Kidney glomerular epithelial cell (primary cell): ENCODE results near the gene LRRC14B.
"Not testable (repeated sequence)": the region's sequence is repeated elsewhere in the genome, so short reads cannot be mapped to it uniquely, and the experiment has no call there.

Experiments
- DNase-seq: peaks from one replicate; lab custom pipeline; 2025; lab: John Stamatoyannopoulos, UW

Gene LRRC14B

DNA sequence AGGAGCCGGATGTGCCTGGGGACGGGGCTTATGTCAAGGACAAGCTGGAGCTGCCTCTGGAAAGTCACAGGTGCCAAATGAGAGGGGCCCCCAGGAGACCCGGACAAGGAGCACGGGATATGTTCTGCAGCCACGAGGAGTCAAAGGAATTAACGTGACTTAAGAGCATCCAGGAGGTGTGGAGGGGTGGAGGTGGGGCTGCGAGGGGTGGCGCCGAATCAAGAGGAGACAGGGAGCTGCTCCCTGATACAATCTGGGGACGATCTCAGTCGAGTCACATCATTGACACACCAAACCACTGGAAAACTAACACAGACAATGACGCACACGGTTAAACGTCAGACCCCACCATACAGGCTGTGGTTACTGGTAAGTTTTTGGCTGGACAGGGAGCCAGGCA lies 16.3 kb downstream of the LRRC14B start:
- DNase-seq = no peak

DNA sequence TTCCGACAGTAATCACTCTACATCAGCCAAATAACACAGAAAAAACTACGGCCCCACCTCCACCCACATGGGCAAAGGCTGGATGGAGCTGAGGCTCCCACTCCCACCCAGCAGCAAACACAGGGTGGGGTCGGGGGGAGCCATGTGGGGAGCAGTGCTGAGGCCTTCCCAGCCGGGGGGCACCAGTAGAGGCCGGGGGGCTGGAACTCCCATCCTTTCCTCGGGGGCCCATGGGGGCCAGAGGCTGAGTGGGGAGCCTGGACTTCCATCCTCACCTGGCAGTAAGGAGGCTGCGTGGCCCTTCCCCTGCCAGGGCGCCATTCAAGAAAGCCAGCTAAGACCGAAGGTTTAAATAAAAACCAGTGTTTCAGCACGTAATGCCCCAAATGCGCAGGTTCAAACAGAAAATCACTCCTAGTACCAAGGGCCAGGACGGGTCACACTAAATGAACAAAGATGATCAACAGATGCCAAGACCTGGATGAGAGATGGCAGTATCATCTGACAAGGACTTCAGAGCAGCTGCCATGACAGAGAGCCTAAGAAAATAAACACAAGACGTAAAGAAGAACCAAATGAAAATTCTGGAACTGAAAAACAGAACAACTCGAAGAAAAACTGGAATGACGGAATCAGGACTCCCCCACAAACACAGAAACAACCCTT lies 17.3 kb downstream of the LRRC14B start:
- no peak for DNase-seq

DNA sequence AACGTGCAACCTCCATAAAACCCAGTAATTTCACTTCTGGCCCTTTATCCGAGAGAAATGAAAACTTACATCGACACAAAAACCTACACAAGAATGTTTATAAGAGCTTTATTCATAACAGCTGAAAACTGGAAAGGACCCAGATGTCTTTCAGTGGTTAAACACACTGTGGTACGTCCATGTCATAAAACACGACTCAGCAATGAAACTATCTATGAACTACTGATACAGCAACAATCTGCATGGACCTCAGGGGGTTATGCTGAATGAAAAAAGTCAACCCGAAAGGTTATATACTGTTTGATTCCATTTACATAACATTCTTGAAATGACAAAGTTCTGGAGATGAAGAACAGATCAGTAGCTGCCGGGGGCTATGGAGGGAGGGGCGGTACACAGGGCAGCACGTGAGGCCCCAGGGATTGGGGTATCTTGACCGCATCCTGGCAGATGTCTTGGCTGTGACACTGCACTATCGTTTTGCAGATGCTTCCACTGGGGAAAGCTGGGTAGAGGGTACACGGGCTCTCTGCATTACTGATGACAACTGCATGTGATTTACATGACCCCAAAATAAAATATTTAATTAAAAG lies 22.6 kb downstream of the LRRC14B start:
- DNase-seq = no peak

GRCh38 chr5:215256-215655 lies 24.0 kb downstream of the LRRC14B start:
- DNase-seq = peak; percentile 35

DNA sequence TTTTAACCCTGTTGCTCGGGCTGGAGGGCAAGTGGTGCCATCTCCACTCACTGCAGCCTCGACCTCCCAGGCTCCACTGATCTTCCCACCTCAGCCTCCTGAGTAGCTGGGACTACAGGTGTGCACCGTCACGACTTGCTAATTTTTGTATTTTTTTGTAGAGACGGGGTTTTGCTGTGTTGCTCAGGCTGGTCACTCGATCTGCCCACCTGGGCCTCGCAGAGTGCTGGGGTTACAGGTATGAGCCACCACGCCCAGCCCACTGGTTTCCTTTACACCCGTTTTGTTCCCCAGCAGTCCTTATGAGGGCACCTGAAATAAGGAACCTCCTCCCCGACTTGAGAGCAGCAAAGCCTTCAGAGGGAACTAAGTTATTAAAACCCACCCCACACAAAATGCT lies 24.8 kb downstream of the LRRC14B start:
- DNase-seq = not testable (repeated sequence)

- peak; percentile 85 for DNase-seq
Observed at GRCh38 chr5:217494-218456, 26.5 kb downstream of the LRRC14B start, which contains the start of the genes CCDC127 and SDHA. TSS of gene CCDC127 (minus strand) at chr5:218153. CDS start at chr5:216849, 1,304 bp downstream. TSS of gene SDHA (plus strand) at chr5:218320. CDS start at chr5:218356, 36 bp downstream.

GRCh38 chr5:218457-219291 lies 27.4 kb downstream of the LRRC14B start:
- peak; percentile 13 for DNase-seq

DNA sequence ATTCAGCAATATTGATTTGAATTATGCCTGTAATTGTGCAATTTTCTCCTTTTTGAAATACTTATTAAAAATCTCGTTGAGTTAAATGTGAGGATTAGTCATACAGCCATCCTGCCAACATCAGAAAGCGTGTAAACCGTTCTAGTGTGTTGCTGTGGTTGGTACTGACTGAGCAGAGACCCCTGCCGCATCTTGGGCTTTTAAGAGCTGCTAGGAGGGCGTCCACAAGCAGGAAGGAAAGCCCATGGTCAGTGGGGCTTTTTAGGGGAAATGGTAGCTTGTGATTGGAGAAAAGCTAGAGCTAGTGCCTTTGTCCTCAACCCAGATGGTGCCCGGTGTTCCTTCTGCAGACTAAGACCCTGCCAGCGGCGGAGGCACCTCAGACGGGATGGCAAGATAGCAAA lies 28.2 kb downstream of the LRRC14B start:
- no peak for DNase-seq

DNA sequence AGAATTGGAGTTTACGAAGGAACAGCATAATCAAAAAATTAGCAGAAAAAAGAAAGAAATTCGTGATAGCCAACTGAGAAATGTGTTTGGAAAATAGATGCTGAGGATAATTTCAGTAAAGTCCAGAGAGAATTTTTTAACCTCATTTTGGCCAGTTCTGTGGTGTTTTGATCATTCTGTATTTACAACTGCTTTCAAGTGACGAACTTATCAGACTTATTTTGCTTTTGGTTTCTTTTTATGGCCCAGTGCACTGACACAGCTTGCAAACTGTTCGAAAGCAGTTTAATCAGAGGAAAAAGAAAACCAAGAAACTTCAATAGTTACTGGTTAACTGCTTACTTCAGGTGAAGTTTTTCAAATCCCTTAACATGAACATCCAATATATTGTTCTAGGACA lies 28.7 kb downstream of the LRRC14B start:
- peak; percentile 4 for DNase-seq

- DNase-seq = not testable (repeated sequence)
Observed at GRCh38 chr5:222951-223715, 31.8 kb downstream of the LRRC14B start.

GRCh38 chr5:223791-224190 lies 32.5 kb downstream of the LRRC14B start:
- no peak for DNase-seq

DNA sequence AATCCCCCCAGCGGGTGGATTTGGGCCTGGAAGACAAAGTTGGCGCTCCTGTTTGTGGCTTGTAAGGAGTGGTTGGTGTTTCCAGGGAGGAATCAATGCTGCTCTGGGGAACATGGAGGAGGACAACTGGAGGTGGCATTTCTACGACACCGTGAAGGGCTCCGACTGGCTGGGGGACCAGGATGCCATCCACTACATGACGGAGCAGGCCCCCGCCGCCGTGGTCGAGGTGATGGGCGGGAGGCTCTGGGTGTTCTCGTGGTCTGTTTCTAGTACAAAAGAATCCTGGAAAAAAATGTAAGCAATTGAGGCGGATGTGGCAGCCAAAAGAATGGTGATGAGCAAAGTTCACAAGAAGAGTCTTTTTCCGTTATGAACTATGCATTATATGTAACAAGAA lies 34.0 kb downstream of the LRRC14B start:
- DNase-seq = no peak

GRCh38 chr5:227375-227774 lies 36.1 kb downstream of the LRRC14B start:
- DNase-seq = not testable (repeated sequence)

DNA sequence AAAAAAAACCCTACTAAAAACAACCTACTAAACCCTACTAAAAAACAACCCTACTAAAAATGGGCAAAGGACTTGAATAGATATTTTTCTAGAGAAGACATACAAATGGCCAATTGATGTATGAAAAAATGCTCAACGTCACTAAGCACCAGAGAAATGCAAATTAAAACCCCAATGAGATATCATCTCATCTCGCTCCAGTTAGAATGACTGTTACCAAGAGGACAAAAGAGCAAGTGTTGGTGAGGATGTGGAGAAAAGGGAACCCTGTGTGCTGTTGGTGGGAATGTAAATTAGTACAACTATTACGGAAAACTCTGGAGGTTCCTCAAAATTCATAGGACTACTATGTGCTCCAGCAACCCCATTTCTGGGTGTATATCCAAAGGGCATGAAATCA lies 37.6 kb downstream of the LRRC14B start:
- no peak for DNase-seq

GRCh38 chr5:230711-231110 lies 39.4 kb downstream of the LRRC14B start:
- no peak for DNase-seq

- DNase-seq = no peak
Observed at GRCh38 chr5:231661-232060, 40.4 kb downstream of the LRRC14B start.

DNA sequence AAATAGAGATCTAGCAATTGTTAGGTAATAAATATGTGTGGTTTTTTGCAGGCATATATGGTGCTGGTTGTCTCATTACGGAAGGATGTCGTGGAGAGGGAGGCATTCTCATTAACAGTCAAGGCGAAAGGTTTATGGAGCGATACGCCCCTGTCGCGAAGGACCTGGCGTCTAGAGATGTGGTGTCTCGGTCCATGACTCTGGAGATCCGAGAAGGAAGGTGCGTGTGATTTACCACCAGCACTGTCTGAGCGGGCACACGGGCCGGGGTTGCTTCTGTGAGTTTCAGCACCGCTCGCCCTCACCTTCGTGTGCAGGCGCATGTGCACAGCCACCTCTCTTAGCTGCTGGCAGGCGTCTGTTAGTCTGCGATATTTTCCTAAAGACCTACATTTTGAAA lies 42.1 kb downstream of the LRRC14B start:
- DNase-seq = not testable (repeated sequence)

- no peak for DNase-seq
Observed at GRCh38 chr5:234450-234849, 43.2 kb downstream of the LRRC14B start.

GRCh38 chr5:235527-235926 lies 44.2 kb downstream of the LRRC14B start:
- DNase-seq = not testable (repeated sequence)

GRCh38 chr5:237931-238330 lies 46.6 kb downstream of the LRRC14B start:
- DNase-seq = not testable (repeated sequence)

DNA sequence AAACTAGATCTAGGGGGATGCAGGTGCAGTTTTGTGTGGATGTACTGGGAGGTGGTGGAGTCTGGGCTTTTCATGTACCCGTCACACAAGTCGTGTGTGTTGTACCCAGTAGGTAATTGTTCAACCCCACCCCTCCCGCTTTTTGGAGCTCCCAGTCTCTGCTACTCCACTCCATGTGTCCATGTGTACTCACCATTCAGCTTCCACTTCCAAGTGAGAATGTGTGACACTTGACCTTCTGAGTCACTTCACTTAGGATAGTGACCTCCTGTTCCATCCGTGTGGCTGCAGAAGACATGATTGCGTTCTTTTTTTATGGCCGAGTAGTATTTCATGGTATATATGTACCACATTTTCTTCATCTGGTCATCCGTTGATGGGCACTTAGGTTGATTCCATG lies 49.3 kb downstream of the LRRC14B start:
- not testable (repeated sequence) for DNase-seq
